Measurements from ENCODE around the gene PRKCE.

Gene PRKCE

GRCh38 chr2:45813003-45813941 lies 161.8 kb downstream of the PRKCE start:
- DNase-seq (ENCODE audit: low spot score) = no peak

GRCh38 chr2:45814488-45814887 lies 163.0 kb downstream of the PRKCE start:
- no peak for DNase-seq (ENCODE audit: low spot score)

GRCh38 chr2:45814951-45815621 lies 163.6 kb downstream of the PRKCE start:
- no peak for DNase-seq (ENCODE audit: low spot score)

- DNase-seq (ENCODE audit: low spot score) = no peak
Observed at GRCh38 chr2:45816272-45816671, 164.8 kb downstream of the PRKCE start.

GRCh38 chr2:45818591-45818990 lies 167.1 kb downstream of the PRKCE start:
- no peak for DNase-seq (ENCODE audit: low spot score)

- DNase-seq (ENCODE audit: low spot score) = no peak
Observed at GRCh38 chr2:45820048-45820447, 168.6 kb downstream of the PRKCE start.

GRCh38 chr2:45821558-45822271 lies 170.2 kb downstream of the PRKCE start:
- DNase-seq (ENCODE audit: low spot score) = no peak

GRCh38 chr2:45822272-45822630 lies 170.8 kb downstream of the PRKCE start:
- no peak for DNase-seq (ENCODE audit: low spot score)

- DNase-seq (ENCODE audit: low spot score) = no peak
Observed at GRCh38 chr2:45823723-45824206, 172.3 kb downstream of the PRKCE start.

GRCh38 chr2:45825001-45825651 lies 173.7 kb downstream of the PRKCE start:
- no peak for DNase-seq (ENCODE audit: low spot score)

GRCh38 chr2:45826460-45826859 lies 175.0 kb downstream of the PRKCE start:
- no peak for DNase-seq (ENCODE audit: low spot score)

GRCh38 chr2:45826884-45827635 lies 175.6 kb downstream of the PRKCE start:
- DNase-seq (ENCODE audit: low spot score) = no peak

GRCh38 chr2:45830322-45830721 lies 178.8 kb downstream of the PRKCE start:
- DNase-seq (ENCODE audit: low spot score) = no peak

GRCh38 chr2:45833301-45833967 lies 182.0 kb downstream of the PRKCE start:
- peak; percentile 24 for DNase-seq (ENCODE audit: low spot score)

GRCh38 chr2:45833968-45834344 lies 182.5 kb downstream of the PRKCE start:
- peak; percentile 53 for DNase-seq (ENCODE audit: low spot score)

- DNase-seq (ENCODE audit: low spot score) = no peak
Observed at GRCh38 chr2:45834372-45834771, 182.9 kb downstream of the PRKCE start.

- DNase-seq (ENCODE audit: low spot score) = no peak
Observed at GRCh38 chr2:45834858-45835257, 183.4 kb downstream of the PRKCE start.

- peak; percentile 46 for DNase-seq (ENCODE audit: low spot score)
Observed at GRCh38 chr2:45836316-45836715, 184.8 kb downstream of the PRKCE start.

- peak; percentile 55 for DNase-seq (ENCODE audit: low spot score)
Observed at GRCh38 chr2:45836740-45837139, 185.3 kb downstream of the PRKCE start.

- no peak for DNase-seq (ENCODE audit: low spot score)
Observed at GRCh38 chr2:45837812-45838341, 186.4 kb downstream of the PRKCE start.

Measured in germinal center (tissue), 1 donor.